HG03095 (cell line): ENCODE measurements around the gene PDE4A.

Experiments
- ATAC-seq: cut with Tn5 transposase; IDR thresholded peaks from one replicate; pipeline ENCODE4 v1.9.1; 2021; ENCODE audit warnings: moderate library complexity; ENCODE audit not compliant: unreplicated experiment

Gene PDE4A

DNA sequence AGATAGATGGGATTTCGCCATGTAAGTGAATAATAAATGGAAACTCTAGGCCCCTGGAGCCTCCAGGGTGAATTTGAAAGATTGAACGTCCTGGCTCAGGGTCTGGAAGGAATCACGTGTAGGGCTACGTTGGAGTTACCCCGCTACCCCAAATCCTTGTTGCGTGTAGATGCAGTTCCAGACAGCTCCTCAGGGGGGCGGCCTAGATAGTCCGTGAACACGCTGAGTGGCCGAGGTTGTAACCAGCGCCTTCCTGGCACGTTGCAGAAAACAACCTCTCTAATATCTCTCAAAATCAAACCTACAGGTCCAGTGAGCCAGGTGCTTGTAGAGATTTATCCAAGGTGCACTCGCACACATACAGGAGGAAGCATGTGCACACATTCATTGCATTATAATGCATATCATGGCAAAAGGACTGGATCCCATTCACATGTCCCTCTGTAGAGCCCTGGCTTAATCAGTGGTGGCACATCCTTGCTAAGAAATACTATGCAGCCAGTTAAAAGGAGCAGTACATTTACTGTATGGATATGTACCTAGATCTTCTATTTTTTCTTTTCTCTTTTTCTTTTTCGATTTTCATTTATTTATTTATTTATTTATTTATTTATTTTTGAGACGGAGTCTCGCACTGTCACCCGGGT lies 85.4 kb downstream of the PDE4A start:
- ATAC-seq = no peak

DNA sequence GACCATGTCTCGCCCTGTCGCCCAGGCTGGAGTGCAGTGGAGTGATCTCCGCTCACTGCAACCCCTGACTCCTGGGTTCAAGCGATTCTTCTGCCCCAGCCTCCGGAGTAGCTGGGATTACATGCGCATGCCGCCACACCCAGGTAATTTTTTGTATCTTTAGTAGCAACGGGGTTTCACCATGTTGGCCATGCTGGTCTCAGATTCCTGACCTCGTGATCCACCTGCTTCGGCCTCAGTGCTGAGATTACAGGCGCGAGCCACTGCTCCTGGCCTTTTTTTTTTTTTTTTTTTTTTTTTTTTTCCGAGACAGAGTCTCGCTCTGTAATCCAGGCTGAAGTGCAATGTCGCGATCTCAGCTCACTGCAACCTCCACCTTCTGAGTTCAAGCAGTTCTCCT lies 87.7 kb downstream of the PDE4A start:
- no peak for ATAC-seq

DNA sequence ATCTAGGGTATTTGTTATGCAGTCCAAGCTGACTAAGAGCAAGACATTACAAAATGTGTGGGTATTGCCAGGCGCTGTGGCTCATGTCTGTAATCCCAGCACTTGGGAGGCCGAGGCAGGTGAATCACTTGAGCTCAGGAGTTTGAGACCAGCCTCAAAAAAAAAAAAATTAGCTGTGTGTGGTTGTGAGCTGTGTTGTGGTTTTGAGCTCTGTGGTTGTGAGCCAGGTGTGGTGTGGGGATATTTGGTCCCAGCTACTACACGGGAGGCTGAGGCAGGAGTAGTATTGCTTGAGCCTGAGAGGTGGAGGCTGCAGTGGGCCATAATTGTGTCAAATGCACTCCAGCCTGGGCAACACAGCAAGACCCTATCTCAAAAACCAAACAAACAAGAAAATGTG lies 88.4 kb downstream of the PDE4A start:
- no peak for ATAC-seq

GRCh38 chr19:10510301-10510802 lies 90.0 kb downstream of the PDE4A start:
- no peak for ATAC-seq

DNA sequence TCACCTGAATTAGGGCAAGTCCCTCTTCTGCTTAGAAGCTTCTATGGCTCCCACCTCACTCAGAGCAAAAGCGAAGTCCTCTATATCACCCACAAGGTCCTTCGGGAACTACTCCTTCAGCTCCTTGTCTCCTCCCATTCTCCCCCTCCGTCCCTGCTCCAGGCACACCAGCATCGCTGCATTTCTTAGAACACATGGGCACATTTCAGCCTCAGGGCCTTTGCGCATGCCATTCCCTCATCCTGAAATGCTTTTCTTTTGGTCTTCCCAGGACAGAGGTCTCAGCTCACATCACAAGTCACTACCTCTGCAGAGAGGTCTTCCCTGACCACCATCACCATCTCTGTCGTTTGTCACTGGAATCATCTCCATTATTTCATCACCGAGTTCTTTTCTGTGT lies 92.9 kb downstream of the PDE4A start:
- ATAC-seq = no peak

DNA sequence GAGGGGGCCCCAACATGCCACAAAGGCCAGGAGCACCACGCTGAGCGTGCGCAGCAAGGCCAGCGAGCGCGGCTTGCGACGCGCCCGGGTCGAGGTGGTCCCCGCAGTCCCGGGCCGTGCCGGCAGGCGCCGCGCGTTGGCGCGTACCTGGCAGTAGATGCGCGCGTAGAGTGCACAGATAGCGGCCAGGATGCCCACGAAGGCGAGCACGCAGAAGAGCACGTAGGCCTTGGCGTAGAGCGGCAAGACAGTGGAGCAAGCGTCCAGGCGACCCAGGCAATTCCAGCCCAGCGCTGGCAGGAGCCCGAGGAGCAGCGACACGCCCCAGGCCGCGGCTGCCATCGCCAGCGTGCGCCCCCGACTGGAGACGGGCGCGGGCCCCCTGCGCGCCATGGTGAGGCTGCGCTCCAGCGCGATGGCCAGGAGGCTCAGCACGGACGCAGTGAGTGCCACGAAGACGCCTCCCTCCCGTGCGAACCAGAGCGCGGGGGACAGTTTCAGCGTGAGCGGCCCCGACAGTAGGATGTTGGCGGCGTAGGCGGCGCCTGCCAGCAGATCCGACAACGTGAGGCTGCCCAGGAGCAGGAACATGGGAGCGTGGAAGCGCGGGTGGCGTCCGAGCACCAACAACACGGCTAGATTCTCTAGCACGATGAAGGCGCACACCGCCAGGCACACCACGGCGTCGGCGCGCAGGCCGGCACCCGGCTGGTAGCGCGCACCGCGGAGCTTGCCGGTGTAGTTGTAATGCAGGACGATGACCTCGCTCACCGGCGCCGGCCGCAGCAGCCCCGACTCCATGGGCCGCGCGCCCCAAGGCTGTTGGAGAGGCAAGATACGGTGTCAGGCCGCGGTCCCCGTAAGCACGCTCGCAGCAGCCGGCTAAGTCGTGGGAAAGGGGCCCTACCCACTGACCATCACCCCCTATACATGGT lies 94.1 kb downstream of the PDE4A start:
- ATAC-seq = no peak

DNA sequence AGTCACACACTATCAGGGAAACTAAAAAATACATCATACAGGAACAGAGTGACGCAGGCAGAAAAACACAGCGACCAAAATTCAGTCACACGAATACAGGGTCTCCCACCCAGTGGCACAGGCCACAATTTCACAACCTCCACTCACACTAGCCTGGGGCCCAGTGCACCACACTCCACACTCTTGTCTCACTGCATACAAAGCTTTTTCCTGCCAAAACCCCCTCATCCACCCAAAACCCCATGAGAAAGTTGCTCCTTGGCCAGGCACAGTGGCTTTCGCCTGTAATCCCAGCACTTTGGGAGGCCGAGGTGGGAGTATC lies 95.7 kb downstream of the PDE4A start:
- no peak for ATAC-seq

DNA sequence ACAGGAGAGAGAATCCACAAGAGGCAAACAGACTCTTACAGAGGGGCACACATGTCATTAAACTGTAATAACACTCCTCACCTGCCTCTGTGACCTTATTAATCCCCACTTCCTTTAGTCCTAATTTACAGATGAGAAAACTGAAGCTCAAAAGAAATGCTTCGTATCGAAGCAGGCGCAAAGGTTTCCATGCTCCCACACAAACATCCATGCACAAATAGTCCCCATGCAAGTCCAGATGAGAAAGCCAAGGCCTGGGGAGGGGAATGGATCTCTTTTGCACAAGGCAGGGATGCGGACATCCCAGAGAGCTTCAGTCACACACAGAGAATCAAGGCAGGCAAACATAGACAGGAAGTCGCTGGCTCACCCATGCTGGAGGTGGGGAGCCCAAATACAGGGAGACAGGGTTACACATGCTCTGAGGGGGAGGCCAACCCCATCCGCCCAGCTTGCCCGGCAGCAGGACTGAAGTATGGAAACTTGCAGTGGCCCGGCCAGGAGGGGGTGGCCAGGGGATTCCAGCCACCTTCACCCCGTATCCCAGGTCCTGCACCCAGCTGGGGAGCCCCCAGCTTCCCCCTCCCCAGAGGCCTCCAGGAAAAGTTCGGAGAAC lies 96.4 kb downstream of the PDE4A start:
- no peak for ATAC-seq

- ATAC-seq = no peak
Observed at GRCh38 chr19:10517361-10517759, 97.0 kb downstream of the PDE4A start, which contains the start of gene S1PR5. TSS of gene S1PR5 (minus strand) at chr19:10517447. CDS start at chr19:10515011, 2,436 bp downstream.

GRCh38 chr19:10517760-10518443 lies 97.6 kb downstream of the PDE4A start:
- ATAC-seq = no peak

DNA sequence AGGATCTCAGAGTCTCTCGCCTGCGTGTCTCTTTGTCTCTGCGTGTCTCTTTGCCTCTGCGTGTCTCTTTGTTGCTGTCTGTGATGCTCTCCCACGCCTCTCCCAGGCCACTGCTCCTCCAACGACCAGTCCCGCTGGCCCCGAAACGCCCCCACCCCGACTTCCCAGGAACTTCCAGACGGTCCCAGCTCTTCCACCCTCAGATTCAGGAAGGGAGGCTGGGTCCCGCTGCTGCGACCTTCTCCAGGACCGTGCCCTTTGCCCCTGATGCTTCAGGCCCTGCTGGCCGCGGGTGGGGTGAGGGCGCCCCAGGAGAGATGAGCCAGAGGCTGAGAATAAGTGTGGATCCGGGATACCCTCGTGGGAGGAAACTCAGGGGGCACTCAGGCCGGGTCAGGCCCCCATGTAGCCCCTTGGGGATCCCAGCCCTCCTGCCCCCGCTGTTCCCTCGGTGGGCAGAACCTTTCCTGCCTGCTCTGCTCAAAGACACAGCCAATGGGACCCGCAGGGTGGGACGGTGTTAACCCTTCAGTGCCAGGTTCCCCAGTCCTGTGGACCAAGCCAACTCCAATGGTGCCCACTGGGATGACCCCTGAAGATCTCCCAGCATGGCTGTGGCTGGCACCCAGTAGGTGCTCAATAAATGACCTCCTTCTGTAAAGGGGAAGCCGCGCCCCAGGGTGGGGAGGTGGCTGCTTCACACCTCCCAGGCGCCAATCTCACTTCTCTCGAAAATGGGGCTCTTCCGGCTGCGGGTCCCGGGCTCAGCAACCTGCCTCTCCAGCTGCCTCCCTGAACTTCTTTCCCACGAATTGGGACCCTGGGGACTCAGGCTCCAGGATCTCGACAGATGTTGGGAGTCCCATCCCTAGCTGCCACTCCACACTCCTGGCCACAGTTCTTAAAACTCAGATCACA lies 98.4 kb downstream of the PDE4A start:
- no peak for ATAC-seq
